ENCODE measurements around the gene TBRG4.

TBRG4 gene

GRCh38 chr7:45138433-45139267 lies 27.2 kb upstream of the TBRG4 start:
- Histone ChIP-seq H3K4me3 (ENCODE audit: low read length) (0 out of 2 replicates have a peak overlapping the region, but pooled peaks have one; percentile 6), H3K27ac (ENCODE audit: low read depth, low read length) (no peak overlapping the region), H3K4me2 (ENCODE audit: low read length) (peak overlapping the region; percentile 38), H3K9me3 (ENCODE audit: control insufficient read depth, insufficient read depth, low read length) (peaks cover 7% of the 10 kb centered on the region; the same call in 1 of the 2 replicates), H3K27me3 (ENCODE audit: control insufficient read depth, low read length) (no peaks in the 10 kb centered on the region), H3K9me2 (replicated peaks; ENCODE audit: control insufficient read depth, low read length) (no peaks in the 10 kb centered on the region), H3F3A (ENCODE audit: control insufficient read depth, insufficient read depth) (peaks cover 4% of the 10 kb centered on the region; the same call in 1 of the 2 replicates), H3K4me1 (ENCODE audit: control insufficient read depth, low read length) (peaks cover 40% of the 10 kb centered on the region), H3K79me2 (ENCODE audit: control insufficient read depth, low read length) (no peaks in the 10 kb centered on the region), H4K20me1 (ENCODE audit: control insufficient read depth, insufficient read depth, low read depth, low read length) (no peaks in the 10 kb centered on the region), H3K36me3 (ENCODE audit: control insufficient read depth, low read length) (peaks cover 3% of the 10 kb centered on the region)
- no peak for TF ChIP-seq CTCF (IDR thresholded peaks at IDR 0.05; ENCODE audit: low read depth, low read length, poor library complexity, severe bottlenecking)

- Histone ChIP-seq H3K9me3 (ENCODE audit: control insufficient read depth, insufficient read depth, low read length) (peaks cover 7% of the 10 kb centered on the region; the same call in 1 of the 2 replicates), H3F3A (ENCODE audit: control insufficient read depth, insufficient read depth) (peaks cover 4% of the 10 kb centered on the region; the same call in 1 of the 2 replicates), H3K4me1 (ENCODE audit: control insufficient read depth, low read length) (peaks cover 40% of the 10 kb centered on the region), H4K20me1 (ENCODE audit: control insufficient read depth, insufficient read depth, low read depth, low read length) (no peaks in the 10 kb centered on the region), H3K79me2 (ENCODE audit: control insufficient read depth, low read length) (no peaks in the 10 kb centered on the region), H3K27me3 (ENCODE audit: control insufficient read depth, low read length) (no peaks in the 10 kb centered on the region), H3K27ac (ENCODE audit: low read depth, low read length) (no peak overlapping the region), H3K4me3 (ENCODE audit: low read length) (no peak overlapping the region), H3K9me2 (replicated peaks; ENCODE audit: control insufficient read depth, low read length) (no peaks in the 10 kb centered on the region), H3K4me2 (ENCODE audit: low read length) (peak overlapping the region; percentile 8; the same call in 1 of the 2 replicates), H3K36me3 (ENCODE audit: control insufficient read depth, low read length) (peaks cover 3% of the 10 kb centered on the region)
- peak; percentile 95 for TF ChIP-seq CTCF (IDR thresholded peaks at IDR 0.05; ENCODE audit: low read depth, low read length, poor library complexity, severe bottlenecking)
- no peak for TF ChIP-seq EZH2phosphoT487 (IDR thresholded peaks at IDR 0.05; ENCODE audit: borderline replicate concordance, low read length)
Observed at GRCh38 chr7:45136106-45137060, 24.9 kb upstream of the TBRG4 start.

GRCh38 chr7:45133877-45134276 lies 22.4 kb upstream of the TBRG4 start:
- H3K27ac ChIP-seq (ENCODE audit: low read depth, low read length): no peak overlapping the region
- no peaks in the 10 kb centered on the region for H3K27me3 ChIP-seq (ENCODE audit: control insufficient read depth, low read length)
- H3K4me3 ChIP-seq (ENCODE audit: low read length): no peak overlapping the region
- H3K9me2 ChIP-seq (replicated peaks; ENCODE audit: control insufficient read depth, low read length): no peaks in the 10 kb centered on the region
- H3K4me1 ChIP-seq (ENCODE audit: control insufficient read depth, low read length): peaks cover 19% of the 10 kb centered on the region
- H3K36me3 ChIP-seq (ENCODE audit: control insufficient read depth, low read length): no peaks in the 10 kb centered on the region
- no peaks in the 10 kb centered on the region for H3K9me3 ChIP-seq (ENCODE audit: control insufficient read depth, insufficient read depth, low read length)
- H4K20me1 ChIP-seq (ENCODE audit: control insufficient read depth, insufficient read depth, low read depth, low read length): no peaks in the 10 kb centered on the region
- peaks cover 4% of the 10 kb centered on the region; the same call in 1 of the 2 replicates for H3F3A ChIP-seq (ENCODE audit: control insufficient read depth, insufficient read depth)
- no peaks in the 10 kb centered on the region for H3K79me2 ChIP-seq (ENCODE audit: control insufficient read depth, low read length)
- no peak for TF ChIP-seq EZH2phosphoT487 (IDR thresholded peaks at IDR 0.05; ENCODE audit: borderline replicate concordance, low read length)
- no peak for TF ChIP-seq CTCF (IDR thresholded peaks at IDR 0.05; ENCODE audit: low read depth, low read length, poor library complexity, severe bottlenecking)
- H3K4me2 ChIP-seq (ENCODE audit: low read length): no peak overlapping the region
